NCI-H82 (cell line): ENCODE data around the gene NRG3.
"Not testable (repeated sequence)": the region's sequence is repeated elsewhere in the genome, so short reads cannot be mapped to it uniquely, and the experiment has no call there.

Experiments used
- DNase-seq: peaks from one replicate; lab custom pipeline; 2025; lab: John Stamatoyannopoulos, UW

NRG3 gene

GRCh38 chr10:82982110-82982608, 1107.2 kb downstream of the NRG3 start:
- DNase-seq = no peak

GRCh38 chr10:82986216-82986615, 1111.2 kb downstream of the NRG3 start:
- DNase-seq = no peak

GRCh38 chr10:83006479-83006878, 1131.5 kb downstream of the NRG3 start:
- not testable (repeated sequence) for DNase-seq

- no peak for DNase-seq
These were observed 1132.5 kb downstream of the NRG3 start for GRCh38 chr10:83007510-83007909.

GRCh38 chr10:83012866-83013265, 1137.9 kb downstream of the NRG3 start:
- no peak for DNase-seq

GRCh38 chr10:83017076-83017867, 1142.3 kb downstream of the NRG3 start:
- no peak for DNase-seq

- no peak for DNase-seq
These were observed 1148.7 kb downstream of the NRG3 start for GRCh38 chr10:83023662-83024061.
